Measurements from ENCODE around the gene SLC25A21.

The SLC25A21 gene

GRCh38 chr14:37143475-37143874 is 28.9 kb downstream of the SLC25A21 start:
- no peak for DNase-seq (ENCODE audit: low read depth)

GRCh38 chr14:37142835-37143401 is 29.5 kb downstream of the SLC25A21 start:
- peak; percentile 64 for DNase-seq (ENCODE audit: low read depth)

- DNase-seq (ENCODE audit: low read depth), result no peak
Measured at GRCh38 chr14:37140176-37140575, 32.2 kb downstream of the SLC25A21 start.

- DNase-seq (ENCODE audit: low read depth), result no peak
Measured at GRCh38 chr14:37139710-37140109, 32.7 kb downstream of the SLC25A21 start.

- DNase-seq (ENCODE audit: low read depth), result no peak
Measured at GRCh38 chr14:37138898-37139297, 33.5 kb downstream of the SLC25A21 start.

- DNase-seq (ENCODE audit: low read depth), result no peak
Measured at GRCh38 chr14:37133284-37133913, 39.0 kb downstream of the SLC25A21 start.

GRCh38 chr14:37131205-37131604 is 41.2 kb downstream of the SLC25A21 start:
- no peak for DNase-seq (ENCODE audit: low read depth)

- DNase-seq (ENCODE audit: low read depth), result no peak
Measured at GRCh38 chr14:37129047-37129446, 43.4 kb downstream of the SLC25A21 start.

- no peak for DNase-seq (ENCODE audit: low read depth)
Measured at GRCh38 chr14:37124614-37125013, 47.8 kb downstream of the SLC25A21 start.

- DNase-seq (ENCODE audit: low read depth), result peak; percentile 70
Measured at GRCh38 chr14:37122919-37123639, 49.3 kb downstream of the SLC25A21 start.

- peak; percentile 82 for DNase-seq (ENCODE audit: low read depth)
Measured at GRCh38 chr14:37122288-37122687, 50.1 kb downstream of the SLC25A21 start.

GRCh38 chr14:37118673-37119366 is 53.6 kb downstream of the SLC25A21 start:
- no peak for DNase-seq (ENCODE audit: low read depth)

- peak; percentile 82 for DNase-seq (ENCODE audit: low read depth)
Measured at GRCh38 chr14:37116933-37117849, 55.2 kb downstream of the SLC25A21 start.

- no peak for DNase-seq (ENCODE audit: low read depth)
Measured at GRCh38 chr14:37115406-37115805, 57.0 kb downstream of the SLC25A21 start.

- no peak for DNase-seq (ENCODE audit: low read depth)
Measured at GRCh38 chr14:37114559-37114958, 57.8 kb downstream of the SLC25A21 start.

- DNase-seq (ENCODE audit: low read depth), result peak; percentile 50
Measured at GRCh38 chr14:37114002-37114401, 58.4 kb downstream of the SLC25A21 start.

GRCh38 chr14:37098132-37098531 is 74.3 kb downstream of the SLC25A21 start:
- DNase-seq (ENCODE audit: low read depth), result no peak

- DNase-seq (ENCODE audit: low read depth), result no peak
Measured at GRCh38 chr14:37094502-37094901, 77.9 kb downstream of the SLC25A21 start.

- no peak for DNase-seq (ENCODE audit: low read depth)
Measured at GRCh38 chr14:37093364-37093763, 79.0 kb downstream of the SLC25A21 start.

GRCh38 chr14:37091651-37092050 is 80.8 kb downstream of the SLC25A21 start:
- peak; percentile 45 for DNase-seq (ENCODE audit: low read depth)

- DNase-seq (ENCODE audit: low read depth), result no peak
Measured at GRCh38 chr14:37090026-37090425, 82.4 kb downstream of the SLC25A21 start.

- no peak for DNase-seq (ENCODE audit: low read depth)
Measured at GRCh38 chr14:37089410-37089809, 83.0 kb downstream of the SLC25A21 start.
